RCC 7860 (cell line): ENCODE measurements around the gene RRM2.

Experiments
- DNase-seq: peaks from one replicate; pipeline ENCODE4 v3.0.0-alpha.2; 2015; ENCODE audit warnings: low spot score
- FAIRE-seq: peaks from 2 replicates; lab custom pipeline; 2012; peaks lifted over from hg19 to GRCh38; lab: Jason Lieb, UNC

RRM2 gene

GRCh38 chr2:10169053-10169578 lies 46.6 kb downstream of the RRM2 start:
- DNase-seq (no peak), FAIRE-seq (no peak)

GRCh38 chr2:10169581-10169980 lies 47.0 kb downstream of the RRM2 start:
- DNase-seq (no peak), FAIRE-seq (no peak)

GRCh38 chr2:10170256-10170655 lies 47.7 kb downstream of the RRM2 start:
- FAIRE-seq (no peak), DNase-seq (peak; percentile 49)

GRCh38 chr2:10171006-10171800 lies 48.7 kb downstream of the RRM2 start:
- FAIRE-seq (no peak), DNase-seq (no peak)

- no peak for DNase-seq
- FAIRE-seq: no peak
Measured at GRCh38 chr2:10172033-10172871, 49.7 kb downstream of the RRM2 start.

GRCh38 chr2:10173258-10174005 lies 50.9 kb downstream of the RRM2 start:
- no peak for FAIRE-seq
- no peak for DNase-seq

- FAIRE-seq (no peak), DNase-seq (no peak)
Measured at GRCh38 chr2:10174173-10174572, 51.6 kb downstream of the RRM2 start.

GRCh38 chr2:10175441-10175840 lies 52.9 kb downstream of the RRM2 start:
- DNase-seq (no peak), FAIRE-seq (no peak)

- DNase-seq (no peak), FAIRE-seq (no peak)
Measured at GRCh38 chr2:10178751-10179150, 56.2 kb downstream of the RRM2 start.

GRCh38 chr2:10179422-10179821 lies 56.9 kb downstream of the RRM2 start:
- FAIRE-seq: no peak

GRCh38 chr2:10180229-10180628 lies 57.7 kb downstream of the RRM2 start:
- FAIRE-seq (no peak), DNase-seq (no peak)

More at GRCh38 chr2:10179422-10179821, 56.9 kb downstream of the RRM2 start:
- no peak for DNase-seq
